Astrocyte (in vitro differentiated cells and primary cell): ENCODE data around the gene NOSTRIN.

ENCODE experiments used
- EZH2 ChIP-seq: IDR thresholded peaks from 2 replicates; pipeline ENCODE4 v1.6.1; 2012; ENCODE audit warnings: mild to moderate bottlenecking, low read length, inconsistent platforms; ENCODE audit not compliant: insufficient read depth
- TF ChIP-seq, protein P1 (sequence below): IDR thresholded peaks from 2 replicates; pipeline ENCODE4 v1.5.1; 2011; ENCODE audit warnings: low read depth, mild to moderate bottlenecking, inconsistent platforms, low read length, moderate library complexity; ENCODE audit not compliant: insufficient read depth

DNA sequence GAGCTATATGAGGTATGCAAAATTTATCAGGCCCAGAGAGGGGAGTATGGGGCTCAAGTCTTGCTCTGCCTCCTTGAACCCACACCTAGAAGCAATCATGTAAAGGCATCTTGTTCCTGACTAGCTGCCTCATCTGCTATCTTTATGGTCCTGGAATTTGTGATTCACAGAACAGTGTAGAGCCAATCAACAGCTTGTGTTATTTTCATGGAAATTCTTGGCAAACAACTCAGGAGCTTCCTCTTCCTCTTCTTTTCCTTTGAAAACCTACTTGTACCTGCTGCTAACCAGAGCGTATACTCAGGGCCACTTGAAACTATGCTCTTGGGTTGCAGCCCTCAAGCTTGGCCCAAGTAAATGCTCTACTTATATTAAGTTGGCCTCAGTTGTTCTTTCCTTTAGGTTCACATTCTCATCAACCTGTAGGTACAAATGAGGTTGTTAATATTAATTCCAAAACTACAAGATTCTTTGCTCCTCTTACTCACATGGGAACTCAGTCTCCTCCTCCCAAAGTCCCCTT lies 3.5 kb upstream of the NOSTRIN start:
- TF ChIP-seq, protein P1, sequence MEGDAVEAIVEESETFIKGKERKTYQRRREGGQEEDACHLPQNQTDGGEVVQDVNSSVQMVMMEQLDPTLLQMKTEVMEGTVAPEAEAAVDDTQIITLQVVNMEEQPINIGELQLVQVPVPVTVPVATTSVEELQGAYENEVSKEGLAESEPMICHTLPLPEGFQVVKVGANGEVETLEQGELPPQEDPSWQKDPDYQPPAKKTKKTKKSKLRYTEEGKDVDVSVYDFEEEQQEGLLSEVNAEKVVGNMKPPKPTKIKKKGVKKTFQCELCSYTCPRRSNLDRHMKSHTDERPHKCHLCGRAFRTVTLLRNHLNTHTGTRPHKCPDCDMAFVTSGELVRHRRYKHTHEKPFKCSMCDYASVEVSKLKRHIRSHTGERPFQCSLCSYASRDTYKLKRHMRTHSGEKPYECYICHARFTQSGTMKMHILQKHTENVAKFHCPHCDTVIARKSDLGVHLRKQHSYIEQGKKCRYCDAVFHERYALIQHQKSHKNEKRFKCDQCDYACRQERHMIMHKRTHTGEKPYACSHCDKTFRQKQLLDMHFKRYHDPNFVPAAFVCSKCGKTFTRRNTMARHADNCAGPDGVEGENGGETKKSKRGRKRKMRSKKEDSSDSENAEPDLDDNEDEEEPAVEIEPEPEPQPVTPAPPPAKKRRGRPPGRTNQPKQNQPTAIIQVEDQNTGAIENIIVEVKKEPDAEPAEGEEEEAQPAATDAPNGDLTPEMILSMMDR, result no peak
- TF ChIP-seq EZH2, result no peak
